HEK293 (cell line): ENCODE data around the gene CFAP53.

Experiments used
- CTCF ChIA-PET: fragments of 350-600 bp; formaldehyde crosslinking; extraction: SDS; loops from one replicate; lab custom pipeline; 2021; ENCODE audit warnings: antibody characterized with exemption; lab: Yijun Ruan, JAX
- POLR2A ChIA-PET: fragments of 300-600 bp; formaldehyde crosslinking; extraction: SDS; loops from one replicate; lab custom pipeline; 2020; ENCODE audit warnings: antibody characterized with exemption, inconsistent platforms; lab: Yijun Ruan, JAX
- H3K27ac ChIP-seq: fragments of 200-500 bp; sonication (Bioruptor generic); 2 replicates; pipeline ENCODE4 v1.5.1; 2014; ENCODE audit warnings: low read depth, low read length, control low read depth, inconsistent platforms; ENCODE audit errors: extremely low read depth
- H3K36me3 ChIP-seq, 2 experiments: fragments of 200-500 bp in 1 of 2; sonication (Bioruptor generic) in 1 of 2; 1 replicate in 1 of 2; 2 replicates in 1 of 2; pipeline ENCODE4 v1.5.1; 2014 to 2017; ENCODE audit warnings: inconsistent platforms in 2 of 2, low read length in 2 of 2; ENCODE audit not compliant: control insufficient read depth in 2 of 2, insufficient read depth in 1 of 2
- H3K4me1 ChIP-seq: fragments of 200-500 bp; sonication (Bioruptor generic); 2 replicates; pipeline ENCODE4 v1.5.1; 2014; ENCODE audit warnings: mild to moderate bottlenecking, low read length, inconsistent platforms; ENCODE audit not compliant: control insufficient read depth, insufficient read depth
- H3K4me3 ChIP-seq: 2 replicates; pipeline ENCODE4 v1.5.1; 2011; ENCODE audit warnings: low read depth, mild to moderate bottlenecking, control low read depth, low read length, moderate library complexity
- H3K9me3 ChIP-seq: fragments of 200-500 bp; sonication (Bioruptor generic); 2 replicates; pipeline ENCODE4 v1.5.1; 2014; ENCODE audit warnings: low read depth, low read length, inconsistent platforms; ENCODE audit not compliant: control insufficient read depth, insufficient read depth
- GLI4 ChIP-seq: fragments of 450-650 bp; formaldehyde crosslinking; IDR thresholded peaks from 2 replicates; pipeline ENCODE4 v1.5.1; 2016; ENCODE audit warnings: missing biosample characterization, missing genetic modification characterization
- KLF10 ChIP-seq: fragments of 450-650 bp; IDR thresholded peaks from 2 replicates; pipeline ENCODE4 v1.5.1; 2018; ENCODE audit warnings: missing biosample characterization, mild to moderate bottlenecking, missing genetic modification characterization
- PRDM1 ChIP-seq: fragments of 450-650 bp; formaldehyde crosslinking; IDR thresholded peaks from 2 replicates; pipeline ENCODE4; 2016; ENCODE audit warnings: missing biosample characterization, missing genetic modification characterization
- YY1 ChIP-seq: fragments of 450-650 bp; formaldehyde crosslinking; IDR thresholded peaks from 2 replicates; pipeline ENCODE4 v1.5.1; 2018; ENCODE audit warnings: missing biosample characterization, missing genetic modification characterization
- ZBTB17 ChIP-seq: fragments of 450-650 bp; formaldehyde crosslinking; IDR thresholded peaks from 2 replicates; pipeline ENCODE4 v1.5.1; 2016; ENCODE audit warnings: missing biosample characterization, missing genetic modification characterization
- ZBTB21 ChIP-seq: fragments of 450-650 bp; formaldehyde crosslinking; IDR thresholded peaks from 2 replicates; pipeline ENCODE4 v1.5.1; 2017; ENCODE audit warnings: missing biosample characterization, missing genetic modification characterization
- ZNF16 ChIP-seq: fragments of 450-650 bp; formaldehyde crosslinking; IDR thresholded peaks from 2 replicates; pipeline ENCODE4 v1.5.1; 2016; ENCODE audit warnings: low read depth, missing biosample characterization, missing genetic modification characterization
- ZNF211 ChIP-seq: fragments of 450-650 bp; formaldehyde crosslinking; IDR thresholded peaks from 2 replicates; pipeline ENCODE4 v1.5.1; 2016; ENCODE audit warnings: low read depth, missing biosample characterization, missing genetic modification characterization
- ZNF214 ChIP-seq: fragments of 450-650 bp; formaldehyde crosslinking; IDR thresholded peaks from 2 replicates; pipeline ENCODE4 v1.5.1; 2017; ENCODE audit warnings: missing biosample characterization, mild to moderate bottlenecking, missing genetic modification characterization, borderline replicate concordance
- ZNF266 ChIP-seq: fragments of 450-650 bp; formaldehyde crosslinking; IDR thresholded peaks from 2 replicates; pipeline ENCODE4 v1.5.1; 2016; ENCODE audit warnings: missing biosample characterization, missing genetic modification characterization, low read depth
- ZNF510 ChIP-seq: fragments of 450-650 bp; formaldehyde crosslinking; IDR thresholded peaks from 2 replicates; pipeline ENCODE4 v1.5.1; 2018; ENCODE audit warnings: mild to moderate bottlenecking, missing genetic modification characterization, missing biosample characterization; ENCODE audit not compliant: insufficient replicate concordance
- ZNF558 ChIP-seq: fragments of 450-650 bp; formaldehyde crosslinking; IDR thresholded peaks from 2 replicates; pipeline ENCODE4 v1.5.1; 2016; ENCODE audit warnings: missing biosample characterization, missing genetic modification characterization
- ZNF629 ChIP-seq: fragments of 450-650 bp; formaldehyde crosslinking; IDR thresholded peaks from 2 replicates; pipeline ENCODE4 v1.5.1; 2017; ENCODE audit warnings: missing biosample characterization, missing genetic modification characterization
- ZNF660 ChIP-seq: fragments of 450-650 bp; IDR thresholded peaks from 2 replicates; pipeline ENCODE4 v1.5.1; 2018; ENCODE audit warnings: missing biosample characterization, mild to moderate bottlenecking, missing genetic modification characterization
- ZNF707 ChIP-seq: fragments of 450-650 bp; formaldehyde crosslinking; IDR thresholded peaks from 2 replicates; pipeline ENCODE4 v1.5.1; 2016; ENCODE audit warnings: missing biosample characterization, missing genetic modification characterization
- TF ChIP-seq, protein P1 (sequence below): fragments of 450-650 bp; formaldehyde crosslinking; IDR thresholded peaks from 2 replicates; pipeline ENCODE4 v1.5.1; 2017; ENCODE audit warnings: missing biosample characterization, missing genetic modification characterization
- TF ChIP-seq, protein P2 (sequence below): fragments of 450-650 bp; formaldehyde crosslinking; IDR thresholded peaks from 2 replicates; pipeline ENCODE4 v1.5.1; 2016; ENCODE audit warnings: missing biosample characterization, missing genetic modification characterization
- TF ChIP-seq, protein P3 (sequence below): fragments of 450-650 bp; formaldehyde crosslinking; IDR thresholded peaks from 2 replicates; pipeline ENCODE4 v1.5.1; 2016; ENCODE audit warnings: missing biosample characterization, missing genetic modification characterization
- TF ChIP-seq, protein P4 (sequence below): IDR thresholded peaks from 2 replicates; pipeline ENCODE4 v1.6.1; 2011; ENCODE audit warnings: mild to moderate bottlenecking, low read depth, low read length, borderline replicate concordance
- TF ChIP-seq, protein P5 (sequence below): fragments of 450-650 bp; formaldehyde crosslinking; conservative IDR thresholded peaks from 2 replicates; pipeline ENCODE4 v1.5.1; 2016; ENCODE audit warnings: low read depth, missing biosample characterization, missing genetic modification characterization

Gene CFAP53

DNA sequence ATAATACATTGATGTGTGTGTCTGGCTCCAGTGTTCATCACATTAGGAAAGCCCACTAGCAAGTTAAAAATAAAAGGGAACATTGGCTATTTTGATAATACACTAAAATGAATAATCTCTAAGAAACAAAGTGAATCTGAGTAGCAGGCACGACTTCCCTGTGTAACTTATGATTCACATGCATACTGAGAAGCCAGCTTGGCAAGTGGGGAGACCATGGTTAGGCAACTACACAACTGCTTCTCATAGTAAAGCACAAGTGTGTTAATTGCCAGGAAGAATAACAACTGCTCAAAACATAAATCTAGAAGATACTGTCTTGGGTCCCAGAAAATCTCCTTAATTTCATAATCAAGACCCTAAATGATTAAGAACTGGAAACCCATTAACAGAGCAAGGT lies 75.4 kb downstream of the CFAP53 start (continued):
- TF ChIP-seq, protein P1, sequence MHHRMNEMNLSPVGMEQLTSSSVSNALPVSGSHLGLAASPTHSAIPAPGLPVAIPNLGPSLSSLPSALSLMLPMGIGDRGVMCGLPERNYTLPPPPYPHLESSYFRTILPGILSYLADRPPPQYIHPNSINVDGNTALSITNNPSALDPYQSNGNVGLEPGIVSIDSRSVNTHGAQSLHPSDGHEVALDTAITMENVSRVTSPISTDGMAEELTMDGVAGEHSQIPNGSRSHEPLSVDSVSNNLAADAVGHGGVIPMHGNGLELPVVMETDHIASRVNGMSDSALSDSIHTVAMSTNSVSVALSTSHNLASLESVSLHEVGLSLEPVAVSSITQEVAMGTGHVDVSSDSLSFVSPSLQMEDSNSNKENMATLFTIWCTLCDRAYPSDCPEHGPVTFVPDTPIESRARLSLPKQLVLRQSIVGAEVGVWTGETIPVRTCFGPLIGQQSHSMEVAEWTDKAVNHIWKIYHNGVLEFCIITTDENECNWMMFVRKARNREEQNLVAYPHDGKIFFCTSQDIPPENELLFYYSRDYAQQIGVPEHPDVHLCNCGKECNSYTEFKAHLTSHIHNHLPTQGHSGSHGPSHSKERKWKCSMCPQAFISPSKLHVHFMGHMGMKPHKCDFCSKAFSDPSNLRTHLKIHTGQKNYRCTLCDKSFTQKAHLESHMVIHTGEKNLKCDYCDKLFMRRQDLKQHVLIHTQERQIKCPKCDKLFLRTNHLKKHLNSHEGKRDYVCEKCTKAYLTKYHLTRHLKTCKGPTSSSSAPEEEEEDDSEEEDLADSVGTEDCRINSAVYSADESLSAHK (tag by site-specific recombination): no peak
- TF ChIP-seq ZNF266 (tag by site-specific recombination) (no peak), ZBTB17 (tag by site-specific recombination) (no peak)
- TF ChIP-seq, protein P2, sequence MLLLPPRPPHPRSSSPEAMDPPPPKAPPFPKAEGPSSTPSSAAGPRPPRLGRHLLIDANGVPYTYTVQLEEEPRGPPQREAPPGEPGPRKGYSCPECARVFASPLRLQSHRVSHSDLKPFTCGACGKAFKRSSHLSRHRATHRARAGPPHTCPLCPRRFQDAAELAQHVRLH (tag by site-specific recombination): no peak
- TF ChIP-seq, all 188 proteins: peak for 0

DNA sequence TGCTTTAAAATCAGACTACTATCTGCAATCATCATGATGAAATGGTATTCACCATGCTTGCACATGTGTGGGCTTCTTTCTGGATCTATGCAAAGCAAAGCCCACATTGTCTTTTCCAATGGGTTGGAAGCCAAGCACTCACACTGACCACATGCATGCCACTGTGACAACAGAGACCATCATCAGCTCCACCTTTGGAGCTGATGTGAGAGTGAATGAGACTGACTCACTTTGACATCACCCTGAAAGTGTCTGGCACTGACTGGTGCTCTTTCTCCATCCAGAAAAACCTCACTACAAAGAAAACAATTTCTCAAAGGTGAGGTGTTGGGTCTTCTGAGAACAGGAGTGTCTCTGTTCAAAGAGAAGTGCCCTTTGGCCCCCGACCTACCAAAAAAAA lies 76.1 kb downstream of the CFAP53 start:
- Histone ChIP-seq H3K36me3 (no peaks in the 10 kb centered on the region), H3K4me3 (no peak overlapping the region), H3K27ac (no peak overlapping the region), H3K4me1 (no peaks in the 10 kb centered on the region)
- POLR2A ChIA-PET: interaction anchor here (1.2 kb wide), 1 partner anchor 91 kb away, joined by 3 read pairs; the partner anchor contains the start of gene MBD1
- CTCF ChIA-PET: interaction anchor here (0.7 to 1.2 kb wide), 3 partner anchors 21 to 167 kb away, joined by 3 read pairs; no protein-coding TSS in a partner anchor
- TF ChIP-seq ZNF707 (tag by site-specific recombination) (no peak), PRDM1 (no peak), GLI4 (tag by site-specific recombination) (no peak), KLF10 (no peak), ZNF629 (0 out of 2 replicates have a peak, but pooled peaks have one; percentile 35), ZNF16 (tag by site-specific recombination) (no peak), ZNF660 (peak; percentile 56; the same call in 1 of the 2 replicates), ZNF510 (no peak), ZNF558 (tag by site-specific recombination) (no peak), ZBTB21 (tag by site-specific recombination) (peak; percentile 49; the same call in 1 of the 2 replicates)
- TF ChIP-seq, protein P3, sequence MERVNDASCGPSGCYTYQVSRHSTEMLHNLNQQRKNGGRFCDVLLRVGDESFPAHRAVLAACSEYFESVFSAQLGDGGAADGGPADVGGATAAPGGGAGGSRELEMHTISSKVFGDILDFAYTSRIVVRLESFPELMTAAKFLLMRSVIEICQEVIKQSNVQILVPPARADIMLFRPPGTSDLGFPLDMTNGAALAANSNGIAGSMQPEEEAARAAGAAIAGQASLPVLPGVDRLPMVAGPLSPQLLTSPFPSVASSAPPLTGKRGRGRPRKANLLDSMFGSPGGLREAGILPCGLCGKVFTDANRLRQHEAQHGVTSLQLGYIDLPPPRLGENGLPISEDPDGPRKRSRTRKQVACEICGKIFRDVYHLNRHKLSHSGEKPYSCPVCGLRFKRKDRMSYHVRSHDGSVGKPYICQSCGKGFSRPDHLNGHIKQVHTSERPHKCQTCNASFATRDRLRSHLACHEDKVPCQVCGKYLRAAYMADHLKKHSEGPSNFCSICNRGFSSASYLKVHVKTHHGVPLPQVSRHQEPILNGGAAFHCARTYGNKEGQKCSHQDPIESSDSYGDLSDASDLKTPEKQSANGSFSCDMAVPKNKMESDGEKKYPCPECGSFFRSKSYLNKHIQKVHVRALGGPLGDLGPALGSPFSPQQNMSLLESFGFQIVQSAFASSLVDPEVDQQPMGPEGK (tag by site-specific recombination): no peak
- TF ChIP-seq, all 188 proteins: peak for 3
- H3K9me3 ChIP-seq: no peaks in the 10 kb centered on the region

DNA sequence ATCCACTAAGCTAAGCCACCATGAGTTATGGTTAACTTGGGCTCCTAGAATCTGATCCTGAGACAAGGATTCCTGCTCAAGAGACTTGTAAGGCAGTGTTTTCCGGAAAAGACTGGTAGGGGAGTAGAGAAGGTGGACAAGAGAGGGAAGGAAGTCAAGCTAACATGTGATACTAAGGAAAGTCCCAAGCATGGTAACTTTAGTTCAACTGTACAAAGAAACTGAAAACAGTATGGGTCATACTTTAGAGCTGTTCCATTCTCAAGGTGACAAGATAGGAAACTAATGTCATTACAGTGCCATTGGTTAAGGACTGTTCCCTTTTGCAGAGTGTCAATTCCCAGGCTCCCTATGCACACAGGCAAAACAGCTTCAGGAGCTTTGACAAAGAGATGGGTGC lies 77.1 kb downstream of the CFAP53 start:
- Histone ChIP-seq H3K4me1 (no peaks in the 10 kb centered on the region), H3K9me3 (no peaks in the 10 kb centered on the region), H3K4me3 (no peak overlapping the region), H3K36me3 (no peaks in the 10 kb centered on the region), H3K27ac (no peak overlapping the region)
- CTCF ChIA-PET: interaction anchor here (0.6 to 1.0 kb wide), 2 partner anchors 168 to 327 kb away, joined by 3 read pairs; no protein-coding TSS in a partner anchor
- POLR2A ChIA-PET: no interaction called here
- TF ChIP-seq ZNF211 (no peak), ZNF214 (no peak), KLF10 (no peak), YY1 (no peak)
- TF ChIP-seq, protein P4, sequence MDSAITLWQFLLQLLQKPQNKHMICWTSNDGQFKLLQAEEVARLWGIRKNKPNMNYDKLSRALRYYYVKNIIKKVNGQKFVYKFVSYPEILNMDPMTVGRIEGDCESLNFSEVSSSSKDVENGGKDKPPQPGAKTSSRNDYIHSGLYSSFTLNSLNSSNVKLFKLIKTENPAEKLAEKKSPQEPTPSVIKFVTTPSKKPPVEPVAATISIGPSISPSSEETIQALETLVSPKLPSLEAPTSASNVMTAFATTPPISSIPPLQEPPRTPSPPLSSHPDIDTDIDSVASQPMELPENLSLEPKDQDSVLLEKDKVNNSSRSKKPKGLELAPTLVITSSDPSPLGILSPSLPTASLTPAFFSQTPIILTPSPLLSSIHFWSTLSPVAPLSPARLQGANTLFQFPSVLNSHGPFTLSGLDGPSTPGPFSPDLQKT: no peak
- TF ChIP-seq, protein P5, sequence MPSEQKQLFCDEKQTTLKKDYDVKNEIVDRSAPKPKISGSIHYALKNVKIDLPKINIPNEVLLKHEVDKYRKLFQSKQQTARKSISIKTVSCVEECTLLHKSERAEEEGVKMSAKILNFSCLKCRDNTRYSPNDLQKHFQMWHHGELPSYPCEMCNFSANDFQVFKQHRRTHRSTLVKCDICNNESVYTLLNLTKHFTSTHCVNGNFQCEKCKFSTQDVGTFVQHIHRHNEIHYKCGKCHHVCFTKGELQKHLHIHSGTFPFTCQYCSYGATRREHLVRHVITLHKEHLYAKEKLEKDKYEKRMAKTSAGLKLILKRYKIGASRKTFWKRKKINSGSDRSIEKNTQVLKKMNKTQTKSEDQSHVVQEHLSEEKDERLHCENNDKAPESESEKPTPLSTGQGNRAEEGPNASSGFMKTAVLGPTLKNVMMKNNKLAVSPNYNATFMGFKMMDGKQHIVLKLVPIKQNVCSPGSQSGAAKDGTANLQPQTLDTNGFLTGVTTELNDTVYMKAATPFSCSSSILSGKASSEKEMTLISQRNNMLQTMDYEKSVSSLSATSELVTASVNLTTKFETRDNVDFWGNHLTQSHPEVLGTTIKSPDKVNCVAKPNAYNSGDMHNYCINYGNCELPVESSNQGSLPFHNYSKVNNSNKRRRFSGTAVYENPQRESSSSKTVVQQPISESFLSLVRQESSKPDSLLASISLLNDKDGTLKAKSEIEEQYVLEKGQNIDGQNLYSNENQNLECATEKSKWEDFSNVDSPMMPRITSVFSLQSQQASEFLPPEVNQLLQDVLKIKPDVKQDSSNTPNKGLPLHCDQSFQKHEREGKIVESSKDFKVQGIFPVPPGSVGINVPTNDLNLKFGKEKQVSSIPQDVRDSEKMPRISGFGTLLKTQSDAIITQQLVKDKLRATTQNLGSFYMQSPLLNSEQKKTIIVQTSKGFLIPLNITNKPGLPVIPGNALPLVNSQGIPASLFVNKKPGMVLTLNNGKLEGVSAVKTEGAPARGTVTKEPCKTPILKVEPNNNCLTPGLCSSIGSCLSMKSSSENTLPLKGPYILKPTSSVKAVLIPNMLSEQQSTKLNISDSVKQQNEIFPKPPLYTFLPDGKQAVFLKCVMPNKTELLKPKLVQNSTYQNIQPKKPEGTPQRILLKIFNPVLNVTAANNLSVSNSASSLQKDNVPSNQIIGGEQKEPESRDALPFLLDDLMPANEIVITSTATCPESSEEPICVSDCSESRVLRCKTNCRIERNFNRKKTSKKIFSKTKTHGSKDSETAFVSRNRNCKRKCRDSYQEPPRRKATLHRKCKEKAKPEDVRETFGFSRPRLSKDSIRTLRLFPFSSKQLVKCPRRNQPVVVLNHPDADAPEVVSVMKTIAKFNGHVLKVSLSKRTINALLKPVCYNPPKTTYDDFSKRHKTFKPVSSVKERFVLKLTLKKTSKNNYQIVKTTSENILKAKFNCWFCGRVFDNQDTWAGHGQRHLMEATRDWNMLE: no peak
